GM21390 (cell line): ENCODE results near the gene ADGRG6.
"Not testable (repeated sequence)": the region's sequence is repeated elsewhere in the genome, so short reads cannot be mapped to it uniquely, and the experiment has no call there.

ENCODE experiments used
- ATAC-seq: cut with Tn5 transposase; IDR thresholded peaks from one replicate; pipeline ENCODE4 v1.9.1; 2021; ENCODE audit not compliant: unreplicated experiment

Gene ADGRG6

DNA sequence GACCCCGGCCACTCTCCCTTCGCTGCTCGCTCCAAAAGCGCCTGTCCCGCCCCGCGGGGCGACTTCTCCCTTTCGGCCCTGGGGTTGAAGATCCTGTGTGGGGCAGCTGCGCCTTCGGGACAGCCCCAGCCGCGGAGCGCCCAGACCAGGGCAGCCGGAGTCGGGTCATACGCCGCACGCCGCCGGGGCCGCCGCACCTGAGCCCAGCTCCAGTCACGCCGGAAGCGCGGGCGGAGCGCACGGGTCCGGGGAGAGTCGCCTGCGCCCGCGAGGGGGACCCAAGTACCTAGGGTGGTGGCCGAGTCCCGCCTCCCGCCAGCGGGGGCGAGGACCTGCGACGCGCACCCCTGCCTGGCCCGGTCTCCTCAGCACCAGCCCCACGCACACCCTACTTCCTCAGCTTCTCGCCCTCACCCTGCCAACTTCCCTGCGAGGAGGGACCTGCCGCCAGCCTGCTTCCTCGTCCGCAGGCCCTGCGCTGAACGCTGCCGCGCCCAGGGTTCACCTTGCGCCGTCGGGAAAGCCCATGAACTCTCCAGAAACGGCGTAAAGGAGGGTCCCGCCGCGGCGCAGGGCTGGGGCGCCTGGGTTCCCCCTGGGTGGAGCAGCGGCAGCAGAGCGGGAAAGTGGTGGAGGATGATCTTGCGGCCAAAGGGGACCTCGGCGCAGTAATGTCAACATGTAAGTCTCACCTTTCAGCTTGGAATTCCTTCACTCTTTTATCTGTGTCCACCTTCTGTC lies at the start of gene ADGRG6:
Gene ADGRG6 (plus strand): TSS at position 357 of the 741 bp plus-strand sequence. CDS start 323 bp downstream, at position 680.
- ATAC-seq: peak; percentile 93

DNA sequence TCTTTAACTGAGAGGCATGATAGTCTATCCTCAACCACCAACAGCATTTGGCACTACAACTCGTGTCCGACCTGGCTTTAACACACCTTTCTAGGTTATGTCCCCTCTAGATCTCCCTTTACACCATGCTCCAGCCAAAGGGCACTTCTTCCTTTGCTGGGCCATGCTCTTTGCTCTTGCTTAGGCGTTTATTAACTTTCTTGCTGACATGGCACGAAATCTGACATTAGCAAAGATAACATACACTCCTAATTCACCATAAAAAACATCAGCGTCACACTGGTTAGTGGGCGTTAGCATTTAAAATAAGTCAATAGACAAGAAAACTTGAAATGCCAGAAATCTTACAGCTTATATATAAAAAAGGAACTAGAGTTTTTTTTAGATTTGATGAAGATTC lies 47.3 kb upstream of the ADGRG6 start:
- ATAC-seq: no peak

GRCh38 chr6:142255785-142256184 lies 46.0 kb upstream of the ADGRG6 start:
- ATAC-seq: no peak

GRCh38 chr6:142258305-142258704 lies 43.5 kb upstream of the ADGRG6 start:
- no peak for ATAC-seq

- ATAC-seq: no peak
These were observed 43.0 kb upstream of the ADGRG6 start for GRCh38 chr6:142258757-142259156.

- ATAC-seq: no peak
These were observed 41.1 kb upstream of the ADGRG6 start for GRCh38 chr6:142260748-142261147.

DNA sequence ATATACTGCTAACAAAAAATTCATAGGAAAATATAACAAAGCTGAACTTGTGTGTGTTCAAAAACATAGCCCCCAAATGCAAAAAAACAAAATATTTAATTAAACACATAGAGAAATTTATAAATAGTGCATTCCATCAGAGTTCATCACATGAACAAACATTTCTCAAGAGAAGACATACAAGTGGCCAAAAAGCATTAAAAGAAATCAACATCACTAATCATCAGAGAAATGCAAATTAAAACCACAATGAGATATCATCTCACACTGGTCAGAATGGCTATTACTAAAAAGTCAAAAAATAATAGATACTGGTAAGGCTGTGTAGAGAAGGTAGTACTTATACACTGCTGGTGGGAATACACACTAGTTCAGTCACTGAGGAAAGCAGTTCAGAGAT lies 39.6 kb upstream of the ADGRG6 start:
- no peak for ATAC-seq

DNA sequence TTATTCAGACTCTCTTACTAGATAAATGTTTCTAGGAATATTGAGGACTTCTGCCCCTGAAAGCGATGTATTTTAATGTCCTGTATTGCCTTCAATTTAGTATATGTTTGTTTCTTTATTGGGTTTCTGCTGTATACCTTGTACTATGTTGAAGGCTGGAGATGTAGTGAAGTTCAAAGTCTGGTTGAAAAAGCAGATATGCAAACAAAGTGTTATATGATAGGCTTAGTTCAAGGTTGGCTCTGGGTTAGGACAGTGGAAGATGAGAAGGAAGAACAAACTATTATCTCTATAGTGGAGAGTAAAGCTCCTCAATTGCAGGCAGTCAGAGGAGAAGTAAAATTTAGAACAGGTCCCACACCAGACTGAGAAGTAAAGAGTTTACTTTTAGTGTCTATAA lies 36.3 kb upstream of the ADGRG6 start:
- ATAC-seq: no peak

DNA sequence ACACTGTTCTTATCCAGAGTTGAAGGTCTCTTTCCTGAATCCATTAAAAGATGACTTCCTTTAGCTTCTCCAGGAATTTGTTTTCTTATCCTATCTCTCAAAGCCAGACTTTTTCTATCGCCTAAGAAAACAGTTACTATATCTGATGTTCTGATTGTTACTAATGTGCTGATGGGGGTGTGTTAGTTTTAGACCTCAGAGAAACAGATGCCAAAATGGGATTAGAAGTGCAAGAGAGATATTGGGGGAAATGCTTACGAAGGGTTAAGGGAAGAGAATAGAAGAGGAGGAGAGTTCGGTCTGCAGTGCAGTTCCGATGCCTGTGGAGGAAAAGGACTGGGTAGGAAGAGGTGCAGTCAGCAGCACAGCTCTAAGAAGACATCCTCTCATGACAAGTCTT lies 35.7 kb upstream of the ADGRG6 start:
- no peak for ATAC-seq

DNA sequence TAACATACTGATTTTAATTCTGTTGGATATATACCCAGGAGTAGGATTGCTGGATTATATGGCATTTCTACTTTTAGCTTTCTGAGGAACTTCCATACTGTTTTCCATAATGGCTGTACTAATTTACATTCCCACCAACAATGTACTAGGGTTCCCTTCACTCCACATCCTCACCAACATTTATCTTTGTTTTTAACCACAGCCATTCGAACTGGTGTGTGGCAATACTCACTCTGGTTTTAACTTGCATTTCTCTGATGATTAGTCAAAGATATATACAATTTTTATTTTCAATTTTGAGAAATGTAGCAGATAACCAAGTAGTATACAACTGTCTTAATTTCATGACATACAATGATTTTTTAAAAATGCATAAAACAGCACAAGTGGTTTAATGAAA lies 30.3 kb upstream of the ADGRG6 start:
- no peak for ATAC-seq

DNA sequence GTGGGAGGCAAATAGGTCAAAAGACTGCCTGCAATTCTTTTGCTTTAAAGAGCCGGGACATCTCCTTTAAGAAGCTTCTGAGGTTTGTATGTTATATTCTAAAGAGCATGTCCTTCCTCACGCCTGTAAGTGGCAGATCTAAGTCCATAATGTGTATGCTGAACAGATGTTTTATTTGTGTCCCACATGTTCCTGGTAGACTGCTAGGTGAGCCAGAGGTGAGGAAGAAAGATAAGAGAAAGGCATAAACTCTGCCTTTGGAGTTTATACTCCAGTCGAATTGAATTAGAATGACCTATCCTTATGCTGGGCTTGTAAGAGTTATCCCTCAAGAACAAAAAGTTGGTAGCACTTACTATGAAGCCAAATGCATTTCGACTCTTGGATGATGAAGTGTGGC lies 27.2 kb upstream of the ADGRG6 start:
- no peak for ATAC-seq

DNA sequence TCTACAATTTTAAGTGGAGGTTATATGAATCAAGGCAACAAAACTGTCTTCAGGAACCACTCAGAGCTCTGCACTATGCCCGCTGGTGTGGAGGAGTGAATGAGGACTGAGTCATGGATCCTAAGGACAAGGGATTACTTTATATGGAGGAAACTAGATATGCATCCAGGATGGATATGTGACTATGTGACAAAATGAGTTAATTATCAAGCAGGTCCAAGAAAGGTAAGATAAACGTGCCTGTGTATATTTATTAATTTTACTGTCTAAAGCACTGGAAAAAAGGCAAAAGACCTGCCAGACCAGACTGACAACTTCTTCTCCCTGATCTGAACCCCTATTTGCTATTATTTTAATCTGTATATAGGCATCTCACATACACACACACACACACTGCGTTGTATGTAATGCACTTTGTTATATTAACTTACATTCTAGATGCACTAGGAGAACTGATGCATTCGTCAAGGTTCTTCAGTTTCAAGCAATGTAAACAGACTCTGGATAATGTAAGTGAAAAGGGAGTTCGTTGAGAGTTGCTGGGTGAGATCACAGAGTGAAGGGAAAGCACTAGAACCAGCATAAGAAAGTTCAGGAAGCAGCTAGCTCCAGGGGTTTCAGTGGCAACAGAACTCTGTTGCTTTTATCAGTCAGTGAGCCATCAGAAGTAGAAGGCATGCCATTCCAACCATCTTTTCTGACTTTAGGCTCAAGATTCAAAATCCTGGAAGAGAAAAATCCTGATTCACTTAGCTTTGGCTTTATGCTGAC lies 26.4 kb upstream of the ADGRG6 start:
- no peak for ATAC-seq

DNA sequence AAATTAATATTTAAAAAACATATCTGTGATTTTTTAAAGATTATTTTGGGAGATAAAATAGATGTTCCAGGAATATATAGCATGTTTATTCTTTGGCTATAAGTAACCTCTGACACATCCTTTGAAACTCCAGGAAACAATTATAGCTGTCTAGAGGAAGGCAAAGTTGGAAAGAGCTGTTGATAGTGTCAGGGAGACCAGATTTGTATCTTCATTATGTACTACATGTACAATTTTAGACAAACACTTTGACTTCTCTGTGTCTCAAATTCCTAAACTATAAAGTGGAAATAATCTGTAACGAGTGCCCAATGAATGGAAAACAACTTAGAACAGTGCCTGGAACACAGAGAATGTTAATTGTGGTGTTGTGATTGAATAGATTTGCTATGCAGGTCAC lies 25.6 kb upstream of the ADGRG6 start:
- ATAC-seq: no peak

DNA sequence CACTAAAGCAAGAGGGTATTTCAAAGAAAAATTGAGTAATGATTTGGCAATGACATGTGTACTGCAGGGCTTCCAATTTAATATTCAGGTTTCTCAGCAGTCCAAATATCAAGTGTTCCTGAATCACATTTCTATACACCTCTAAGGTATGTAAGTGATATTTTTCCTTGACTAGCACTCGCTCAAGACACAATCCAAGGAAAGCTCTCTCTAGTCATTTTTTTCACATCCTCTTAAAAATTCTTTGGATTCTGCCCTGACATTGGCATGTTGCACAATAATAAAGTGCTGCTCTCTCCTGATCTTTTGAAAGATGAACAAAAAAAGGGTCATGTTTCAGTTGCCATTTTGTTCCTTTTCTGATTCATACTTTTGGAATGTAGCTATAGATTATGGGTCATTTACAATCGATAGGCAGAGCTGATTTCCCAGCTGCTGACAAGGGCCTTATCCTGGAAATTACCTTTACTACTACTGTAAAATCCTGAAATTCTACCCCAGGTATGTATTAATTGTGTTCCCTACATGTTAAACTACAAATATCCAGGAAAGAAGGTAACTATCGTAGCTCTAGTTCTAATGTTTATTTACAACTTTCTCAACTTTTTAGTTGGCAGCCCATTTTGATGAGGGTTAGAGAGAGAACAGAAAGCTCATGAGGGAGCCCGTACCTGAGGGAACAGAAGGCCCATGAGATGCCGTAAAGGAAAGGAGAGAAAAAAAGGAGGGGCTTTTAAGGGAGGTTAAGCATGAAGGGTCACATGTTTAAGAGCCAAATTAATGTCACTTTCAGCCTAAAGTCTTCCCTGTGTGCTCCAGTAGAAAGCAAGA lies 22.2 kb upstream of the ADGRG6 start:
- ATAC-seq: no peak

GRCh38 chr6:142280265-142280664 lies 21.5 kb upstream of the ADGRG6 start:
- no peak for ATAC-seq

DNA sequence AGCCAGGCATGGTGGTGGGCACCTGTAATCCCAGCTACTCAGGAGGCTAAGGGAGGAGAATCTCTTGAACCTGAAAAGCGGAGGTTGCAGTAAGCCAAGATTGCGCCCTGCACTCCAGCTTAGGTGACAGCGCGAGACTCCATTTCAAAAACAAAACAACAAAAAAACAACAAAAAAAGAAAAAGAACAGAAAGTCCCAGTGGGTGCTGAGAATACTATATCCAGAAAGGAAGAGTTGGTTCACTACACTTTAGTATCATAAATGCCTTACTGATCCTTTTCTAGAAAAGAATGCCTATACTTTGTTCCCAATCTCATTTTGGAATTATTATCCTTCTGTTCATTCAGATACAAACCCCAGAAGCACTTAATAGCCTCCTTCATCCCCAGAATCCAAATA lies 20.9 kb upstream of the ADGRG6 start:
- ATAC-seq: no peak

DNA sequence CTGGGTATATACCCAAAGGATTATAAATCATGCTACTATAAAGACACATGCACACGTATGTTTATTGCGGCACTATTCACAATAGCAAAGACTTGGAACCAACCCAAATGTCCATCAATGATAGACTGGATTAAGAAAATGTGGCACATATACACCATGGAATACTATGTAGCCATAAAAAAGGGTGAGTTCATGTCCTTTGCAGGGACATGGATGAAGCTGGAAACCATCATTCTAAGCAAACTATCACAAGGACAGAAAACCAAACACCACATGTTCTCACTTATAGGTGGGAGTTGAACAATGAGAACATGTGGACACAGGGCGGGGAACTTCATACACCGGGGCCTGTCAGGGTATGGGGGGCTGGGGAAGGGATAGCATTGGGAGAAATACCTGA lies 18.7 kb upstream of the ADGRG6 start:
- not testable (repeated sequence) for ATAC-seq

- ATAC-seq: no peak
These were observed 17.4 kb upstream of the ADGRG6 start for GRCh38 chr6:142284419-142284818.

GRCh38 chr6:142285235-142286087 lies 16.3 kb upstream of the ADGRG6 start:
- ATAC-seq: no peak

DNA sequence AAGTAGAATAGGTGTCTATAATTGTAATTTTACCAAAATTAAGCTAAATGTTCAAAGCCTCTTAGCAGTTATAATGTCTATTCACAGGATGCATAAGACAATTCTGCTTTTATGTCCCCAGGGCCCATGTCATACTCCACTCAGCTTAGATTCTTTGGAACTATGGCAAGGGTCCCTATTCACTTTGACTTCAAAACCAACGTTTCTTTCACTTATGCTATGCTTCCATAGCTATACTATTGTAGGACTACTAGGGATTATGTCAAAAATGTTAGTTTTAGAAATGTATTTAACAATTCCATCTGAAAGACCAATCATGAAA lies 15.8 kb upstream of the ADGRG6 start:
- no peak for ATAC-seq

DNA sequence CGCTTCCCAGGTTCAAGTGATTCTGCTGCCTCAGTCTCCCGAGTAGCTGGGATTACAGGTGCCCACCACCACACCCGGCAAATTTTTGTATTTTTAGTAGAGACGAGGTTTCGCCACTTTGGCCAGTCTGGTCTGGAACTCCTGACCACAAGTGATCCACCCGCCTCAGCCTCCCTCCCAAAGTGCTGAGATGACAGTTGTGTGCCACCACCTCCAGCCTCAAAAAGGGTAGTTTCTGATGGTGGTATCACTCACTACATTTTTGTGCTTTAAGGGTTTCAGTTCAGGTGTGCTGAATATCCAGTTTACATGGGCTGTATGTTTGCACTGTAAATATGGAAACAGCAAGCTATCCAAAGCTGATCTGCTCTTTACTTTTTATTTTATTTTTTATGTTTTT lies 12.1 kb upstream of the ADGRG6 start:
- no peak for ATAC-seq
